Thymus (tissue), 11 donors: ENCODE results near the gene ZNF319. TPM values are rescaled to one million over a fixed set of nuclear protein-coding genes. Genes with fewer than 3 reads are reported as not detected.
"Not testable (repeated sequence)": the region's sequence is repeated elsewhere in the genome, so short reads cannot be mapped to it uniquely, and the experiment has no call there.

Source experiments
- DNase-seq, 9 donors: peaks; one replicate each; pipeline ENCODE4 v3.0.0-alpha.2; 2013; ENCODE audit warnings: low spot score in 9 of 9, low read depth in 6 of 9, missing footprints in 1 of 9
- H3K27ac ChIP-seq, 2 donors: one replicate each; pipeline ENCODE4 v1.5.1; 2013; ENCODE audit warnings: control low read depth in 1 of 2, low read depth in 1 of 2, low read length in 1 of 2, mild to moderate bottlenecking in 1 of 2, moderate library complexity in 1 of 2
- H3K27me3 ChIP-seq, 2 donors: one replicate each; pipeline ENCODE4 v1.5.1; 2013; ENCODE audit warnings: low read length in 1 of 2; ENCODE audit not compliant: control insufficient read depth in 2 of 2, insufficient read depth in 1 of 2
- H3K36me3 ChIP-seq, 2 donors: one replicate each; pipeline ENCODE4 v1.5.1; 2013; ENCODE audit warnings: low read length in 1 of 2, mild to moderate bottlenecking in 1 of 2, moderate library complexity in 1 of 2; ENCODE audit not compliant: control insufficient read depth in 2 of 2, insufficient read depth in 2 of 2
- H3K4me1 ChIP-seq, 2 donors: one replicate each; pipeline ENCODE4 v1.5.1; 2013; ENCODE audit warnings: low read length in 2 of 2; ENCODE audit not compliant: control insufficient read depth in 2 of 2, insufficient read depth in 2 of 2
- H3K4me3 ChIP-seq, 2 donors: one replicate each; pipeline ENCODE4 v1.5.1; 2013; ENCODE audit warnings: low read length in 2 of 2, control low read depth in 1 of 2, mild to moderate bottlenecking in 1 of 2
- H3K9me3 ChIP-seq, 2 donors: one replicate each; pipeline ENCODE4 v1.5.1; 2013; ENCODE audit warnings: low read length in 1 of 2, mild to moderate bottlenecking in 1 of 2; ENCODE audit not compliant: control insufficient read depth in 2 of 2, insufficient read depth in 1 of 2
- WGBS: extraction: QIAGEN DNeasy Blood & Tissue Kit; methylation state at CpG from one replicate; pipeline ENCODE4 v1.1.7; 2013; 5-methylcytosine and 5-hydroxymethylcytosine counted together
- polyA plus RNA-seq: library from polyadenylated mRNA; stranded (reverse); fragments of 200-250 nt; gene quantifications from one replicate; pipeline ENCODE4 v1.2.3, GENCODE V29; 2013
- total RNA-seq: library from RNA; stranded (reverse); fragments of 120-200 nt; gene quantifications from one replicate; pipeline ENCODE4 v1.2.4, GENCODE V29; 2013
- donor health status: healthy.

Gene ZNF319
- total and polyA plus RNA-seq, 2 donors, result 1.7 to 6.9 TPM

DNA sequence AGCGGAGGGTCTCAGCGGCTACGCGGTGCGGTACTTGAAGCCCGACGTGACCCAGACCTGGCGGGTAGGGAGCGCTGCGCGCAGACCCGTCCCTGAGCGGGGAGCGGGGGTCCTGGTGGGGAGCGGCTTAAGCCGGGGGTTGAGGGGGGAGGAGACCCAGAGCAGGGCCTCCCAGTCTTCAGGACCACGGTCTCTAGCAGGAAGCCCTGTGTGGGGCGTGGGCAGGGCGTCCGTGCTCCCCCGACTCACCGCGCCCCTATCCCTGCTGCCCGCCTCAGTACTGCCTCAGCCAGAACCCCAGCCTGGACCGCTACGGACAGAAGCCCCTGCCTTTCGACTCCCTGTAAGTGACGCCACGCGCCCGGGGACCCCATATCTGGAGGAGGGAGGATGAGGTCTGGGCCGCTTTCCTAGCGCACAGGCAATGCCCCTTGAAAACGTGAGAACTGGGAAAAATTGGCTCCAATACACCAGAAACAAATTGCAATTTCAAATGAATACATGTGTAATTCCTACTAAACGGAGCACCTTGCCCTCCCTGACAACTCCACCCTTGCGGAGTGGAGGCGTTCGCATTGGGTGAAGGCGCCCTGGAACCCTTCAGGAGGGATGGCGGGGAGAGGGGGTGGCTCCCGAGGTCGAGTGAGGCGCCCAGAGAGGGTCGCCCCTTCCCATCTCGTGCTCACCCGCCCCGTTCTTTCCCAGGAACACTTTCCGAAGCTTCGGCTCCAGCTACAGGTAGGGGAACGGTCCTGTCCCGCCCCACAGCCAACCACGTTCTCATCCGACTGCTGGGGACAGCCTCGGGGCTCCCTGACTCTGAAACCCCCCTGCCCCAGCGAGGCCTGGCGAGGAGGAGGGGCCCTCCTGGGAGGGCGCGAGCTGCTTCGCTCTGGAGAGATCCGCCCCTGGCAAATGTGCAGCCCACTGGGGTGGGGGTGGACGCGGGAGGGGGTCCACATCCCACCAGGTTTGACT, 15.0 kb downstream of the ZNF319 start:
- DNase-seq, result peak in 1 of 9 donors; percentile 16
- H3K27ac ChIP-seq, result no peak overlapping the region
- 26% methylated on average over 62 of the region's 62 CpGs for WGBS

DNA sequence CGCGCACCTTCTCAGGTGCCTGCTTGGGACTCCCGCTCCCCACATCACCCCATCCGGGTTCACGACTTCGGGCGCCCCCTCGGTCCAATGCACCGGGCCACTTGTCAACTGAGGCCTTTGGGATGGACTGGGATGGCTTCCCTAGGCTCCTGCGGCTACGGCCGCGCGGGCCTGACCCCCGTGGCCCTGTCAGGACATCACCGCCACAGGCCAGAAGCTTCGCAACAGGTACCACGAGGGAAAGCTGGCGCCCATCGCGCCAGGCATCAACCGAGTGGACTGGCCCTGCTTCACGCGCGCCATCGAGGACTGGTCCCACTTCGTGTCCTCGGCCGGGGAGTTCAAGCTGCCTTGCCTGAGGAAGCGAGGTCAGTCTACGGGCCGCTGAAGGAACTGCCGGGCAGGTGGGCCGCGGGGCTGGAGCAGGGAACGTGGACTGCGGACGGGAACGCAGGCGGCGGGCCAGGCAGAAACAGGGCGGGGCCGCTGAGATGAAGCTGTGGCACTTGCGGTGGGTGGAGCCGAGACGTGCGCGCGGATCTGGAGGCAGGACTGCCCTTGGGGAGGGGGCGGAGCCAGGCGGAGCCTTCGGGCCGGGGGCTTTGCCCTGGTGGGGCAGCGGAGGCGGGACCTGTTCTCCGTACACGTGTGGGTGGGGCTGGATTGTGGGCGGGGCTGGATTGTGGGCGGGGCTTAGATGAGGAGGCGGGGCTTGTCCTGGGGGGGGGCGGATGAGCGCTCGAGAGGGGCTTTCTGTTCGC, 15.8 kb downstream of the ZNF319 start:
- DNase-seq, result peak; percentile 41 to 92 (median 81)
- WGBS, result 11% methylated on average over 64 of the region's 64 CpGs
- Histone ChIP-seq H3K27me3 (peaks cover 16 to 44% of the 10 kb centered on the region in 2 donors), H3K4me3 (peak overlapping the region; percentile 29 to 60), H3K36me3 (no peaks in the 10 kb centered on the region), H3K4me1 (peaks cover 7 to 15% of the 10 kb centered on the region in 2 donors), H3K9me3 (peaks cover 0 to 9% of the 10 kb centered on the region in 2 donors), H3K27ac (no peak overlapping the region)

More for the DNA sequence above, 15.0 kb downstream of the ZNF319 start:
- Histone ChIP-seq H3K36me3 (no peaks in the 10 kb centered on the region), H3K27me3 (peaks cover 16 to 44% of the 10 kb centered on the region in 2 donors), H3K9me3 (peaks cover 0 to 9% of the 10 kb centered on the region in 2 donors), H3K4me3 (peak overlapping the region; percentile 29 to 60), H3K4me1 (peaks cover 7 to 15% of the 10 kb centered on the region in 2 donors)

DNA sequence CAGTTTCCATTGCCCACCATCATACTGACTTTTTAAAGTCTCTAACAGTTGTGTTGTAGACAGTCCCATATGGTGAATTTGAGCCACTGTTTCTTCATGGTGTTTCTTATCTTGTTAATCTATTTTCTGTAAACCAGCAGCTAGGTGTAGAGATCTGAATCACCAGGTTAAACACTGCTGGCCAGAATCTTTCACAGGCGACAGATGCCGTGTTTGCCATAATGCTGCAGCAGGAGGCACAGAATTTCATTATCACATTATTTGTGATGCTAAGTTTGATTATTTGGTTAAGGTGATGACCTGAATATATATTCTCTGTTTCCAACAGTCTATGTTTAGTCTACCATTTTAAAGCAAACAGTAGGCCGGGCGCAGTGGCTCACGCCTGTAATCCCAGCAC, 18.1 kb downstream of the ZNF319 start:
- no peaks in the 10 kb centered on the region for H3K36me3 ChIP-seq
- no peak overlapping the region for H3K4me3 ChIP-seq
- peaks cover 7 to 15% of the 10 kb centered on the region in 2 donors for H3K4me1 ChIP-seq
- H3K9me3 ChIP-seq, result peaks cover 0 to 9% of the 10 kb centered on the region in 2 donors
- peaks cover 14 to 38% of the 10 kb centered on the region in 2 donors for H3K27me3 ChIP-seq
- no peak overlapping the region for H3K27ac ChIP-seq
- WGBS, result 96% methylated on average over 5 of the region's 5 CpGs
- DNase-seq, result no peak

DNA sequence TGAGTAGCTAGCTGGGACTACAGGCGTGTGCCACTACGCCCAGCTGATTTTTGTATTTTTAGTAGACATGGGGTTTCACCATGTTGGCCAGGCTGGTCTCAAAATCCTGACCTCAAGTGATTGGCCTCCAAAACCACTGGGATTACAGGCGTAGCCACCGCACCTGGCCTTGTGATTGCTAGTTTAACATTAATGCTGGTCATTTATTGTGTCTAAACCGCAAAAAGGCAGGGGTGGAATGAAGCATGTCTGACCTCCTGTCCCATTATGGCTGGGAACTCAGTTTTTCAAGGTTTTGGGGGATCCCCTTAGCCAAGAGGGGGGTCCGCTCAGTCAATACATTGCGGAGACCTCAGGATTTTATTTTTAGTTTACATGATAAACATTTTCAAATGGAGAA, 18.8 kb downstream of the ZNF319 start:
- DNase-seq, result no peak
- no peak overlapping the region for H3K27ac ChIP-seq
- peaks cover 7 to 15% of the 10 kb centered on the region in 2 donors for H3K4me1 ChIP-seq
- no peaks in the 10 kb centered on the region for H3K36me3 ChIP-seq
- 96% methylated on average over 7 of the region's 7 CpGs for WGBS
- peaks cover 0 to 9% of the 10 kb centered on the region in 2 donors for H3K9me3 ChIP-seq
- H3K4me3 ChIP-seq, result no peak overlapping the region
- H3K27me3 ChIP-seq, result peaks cover 12 to 31% of the 10 kb centered on the region in 2 donors

DNA sequence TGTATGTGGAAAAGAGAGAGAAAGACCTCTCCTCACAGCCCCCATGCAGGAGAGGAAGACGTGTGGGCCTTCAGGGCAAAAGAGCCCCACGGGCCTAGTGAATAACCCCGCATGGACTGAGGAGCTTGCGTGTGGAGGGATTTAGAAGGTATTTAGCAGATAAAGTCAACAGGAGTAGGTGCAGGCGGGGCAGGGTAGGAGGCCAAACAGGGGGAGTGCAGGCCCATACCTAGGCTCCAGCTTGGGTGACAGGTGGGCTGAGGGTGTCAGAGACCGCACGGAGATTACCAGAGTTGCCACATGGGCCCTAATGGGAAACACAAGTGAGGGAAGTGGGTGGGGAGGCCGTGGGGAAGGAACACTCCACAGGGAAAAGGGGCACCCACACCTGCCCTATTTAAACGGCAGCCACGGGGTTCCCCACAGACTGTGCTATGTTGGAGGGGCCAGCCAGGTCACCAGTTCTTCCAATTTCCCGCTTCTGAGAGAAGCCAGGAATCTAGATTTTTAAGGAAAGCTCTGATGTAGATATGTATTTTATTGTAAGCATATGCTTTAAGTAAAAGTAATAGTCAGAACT, 21.4 kb downstream of the ZNF319 start:
- Histone ChIP-seq H3K4me3 (no peak overlapping the region), H3K4me1 (peaks cover under 1% of the 10 kb centered on the region in 2 donors), H3K27ac (no peak overlapping the region), H3K9me3 (no peaks in the 10 kb centered on the region), H3K36me3 (no peaks in the 10 kb centered on the region), H3K27me3 (peaks cover 2 to 7% of the 10 kb centered on the region in 2 donors)
- no peak for DNase-seq
- 92% methylated on average over 11 of the region's 11 CpGs for WGBS

DNA sequence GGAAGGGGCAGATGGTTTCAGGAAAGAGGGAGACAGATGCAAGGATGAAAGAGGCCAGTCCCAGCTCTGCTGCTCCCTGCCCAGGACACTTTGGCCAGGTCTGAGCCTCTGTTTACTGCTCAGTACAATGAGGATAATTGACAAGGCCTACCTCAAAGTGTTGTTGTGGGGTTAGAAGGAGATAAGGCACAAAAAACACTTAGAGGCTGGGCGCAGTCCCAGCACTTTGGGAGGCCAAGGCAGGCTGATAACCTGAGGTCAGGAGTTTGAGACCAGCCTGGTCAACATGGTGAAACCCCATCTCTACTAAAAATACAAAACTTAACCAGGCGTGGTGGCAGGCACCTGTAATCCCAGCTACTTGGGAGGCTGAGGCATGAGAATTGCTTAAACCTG, 22.4 kb downstream of the ZNF319 start:
- not testable (repeated sequence) for H3K36me3 ChIP-seq, H3K4me3 ChIP-seq, H3K9me3 ChIP-seq, H3K27ac ChIP-seq, DNase-seq, H3K27me3 ChIP-seq, H3K4me1 ChIP-seq
- WGBS, result 94% methylated on average over 2 of the region's 2 CpGs

DNA sequence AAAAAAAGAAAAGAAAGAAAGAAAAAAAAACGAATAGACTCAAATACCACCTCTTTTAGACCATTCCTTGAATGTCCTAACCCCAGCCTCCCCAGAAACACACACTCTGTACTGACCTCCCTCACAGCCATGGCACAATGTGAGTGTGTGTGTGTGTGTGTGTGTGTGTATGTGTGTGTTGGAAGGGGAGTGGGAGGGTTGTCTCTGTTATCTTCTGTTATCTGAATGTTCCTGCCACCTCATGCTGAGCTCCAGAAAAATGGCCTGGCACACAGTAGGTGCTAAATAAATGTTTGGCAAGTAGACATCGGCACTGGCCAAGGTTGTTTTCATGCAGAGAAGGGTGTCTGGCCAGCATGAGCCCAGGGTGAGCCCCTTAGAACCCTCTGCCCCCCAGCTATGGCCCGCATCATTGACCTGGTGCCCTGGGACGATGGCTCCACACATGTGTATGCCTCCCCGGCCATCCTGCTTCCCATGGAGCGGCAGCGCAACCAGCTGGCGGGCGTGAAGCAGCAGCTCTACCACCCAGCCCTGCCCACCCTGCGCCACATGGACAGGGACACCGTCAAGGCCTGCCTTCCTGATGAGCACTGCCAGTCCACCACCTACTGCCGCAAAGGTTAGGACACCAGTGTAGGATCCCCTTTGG, 22.9 kb downstream of the ZNF319 start:
- no peak for DNase-seq
- no peak overlapping the region for H3K4me3 ChIP-seq
- H3K27me3 ChIP-seq, result peaks cover 0 to 2% of the 10 kb centered on the region in 2 donors
- WGBS, result 96% methylated on average over 12 of the region's 12 CpGs
- H3K9me3 ChIP-seq, result no peaks in the 10 kb centered on the region
- H3K27ac ChIP-seq, result no peak overlapping the region
- H3K4me1 ChIP-seq, result no peaks in the 10 kb centered on the region
- no peaks in the 10 kb centered on the region for H3K36me3 ChIP-seq

DNA sequence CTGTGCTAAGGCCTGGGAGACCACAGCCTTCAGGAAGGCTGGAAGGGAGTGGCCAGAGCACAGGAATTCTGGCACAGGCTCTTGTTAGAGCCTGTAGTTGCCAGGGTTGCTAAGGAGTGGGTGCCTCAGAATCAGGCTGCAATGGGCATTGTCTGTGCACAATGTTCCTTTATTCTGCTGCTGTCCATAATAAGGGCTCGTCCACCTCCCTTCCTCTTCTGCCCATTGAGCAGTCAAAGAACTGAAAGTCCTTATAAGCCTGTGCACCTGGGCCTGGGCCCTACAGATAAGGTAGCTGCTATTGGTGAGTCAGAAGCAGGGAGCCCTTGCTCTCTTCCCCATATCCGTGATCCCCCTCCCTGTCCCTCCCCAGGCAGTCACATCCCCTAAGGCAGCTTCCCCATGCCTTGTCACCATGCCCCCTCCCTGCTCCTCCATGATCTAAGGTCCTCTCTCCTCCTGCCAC, 24.1 kb downstream of the ZNF319 start:
- H3K4me1 ChIP-seq, result no peaks in the 10 kb centered on the region
- H3K36me3 ChIP-seq, result no peaks in the 10 kb centered on the region
- 91% methylated on average over 2 of the region's 2 CpGs for WGBS
- no peak overlapping the region for H3K27ac ChIP-seq
- no peak overlapping the region for H3K4me3 ChIP-seq
- no peaks in the 10 kb centered on the region for H3K9me3 ChIP-seq
- DNase-seq, result no peak
- H3K27me3 ChIP-seq, result peaks cover 0 to 2% of the 10 kb centered on the region in 2 donors
